OCI-LY7 (cell line): Measurements from ENCODE around the gene ZFYVE28.

Experiments used
- CTCF ChIP-seq: fragments of 200-600 bp; sonication (generic); conservative IDR thresholded peaks from 2 replicates; pipeline ENCODE4 v1.5.1; 2014; ENCODE audit warnings: mild to moderate bottlenecking, antibody characterized with exemption, low read length, moderate library complexity, mixed read lengths
- EZH2phosphoT487 ChIP-seq: fragments of 200-600 bp; sonication (generic); IDR thresholded peaks from 2 replicates; pipeline ENCODE4 v1.6.1; 2018; ENCODE audit warnings: low read depth, borderline replicate concordance, mild to moderate bottlenecking, mixed run types, antibody characterized with exemption, low read length, moderate library complexity, mixed read lengths

- TF ChIP-seq CTCF (no peak), EZH2phosphoT487 (no peak)
Measured at GRCh38 chr4:2417226-2417764, 1.1 kb downstream of the ZFYVE28 start.
